Measurements from ENCODE around the gene SHROOM1.
A peak's percentile ranks its signal among the peaks of the same experiment; 100 is the strongest.
"Not testable (repeated sequence)": the region's sequence is repeated elsewhere in the genome, so short reads cannot be mapped to it uniquely, and the experiment has no call there.

The SHROOM1 gene

GRCh38 chr5:132812123-132812765 is 18.2 kb downstream of the SHROOM1 start:
- Mint-ChIP-seq H3K4me3 (peak overlapping the region; percentile 61), H3K9me3 (no peaks in the 10 kb centered on the region), H3K4me1 (peaks cover 7% of the 10 kb centered on the region), H3K36me3 (no peaks in the 10 kb centered on the region), H3K27ac (no peak overlapping the region)
- ATAC-seq (no peak), DNase-seq (ENCODE audit: low spot score in 2 of 2) (no peak)

GRCh38 chr5:132810605-132811004 is 19.8 kb downstream of the SHROOM1 start:
- H3K36me3 Mint-ChIP-seq, result no peaks in the 10 kb centered on the region
- ATAC-seq, result no peak
- no peak for DNase-seq (ENCODE audit: low spot score in 2 of 2)
- peaks cover 7% of the 10 kb centered on the region for H3K4me1 Mint-ChIP-seq
- H3K9me3 Mint-ChIP-seq, result no peaks in the 10 kb centered on the region
- no peak overlapping the region for H3K27ac Mint-ChIP-seq
- no peak overlapping the region for H3K4me3 Mint-ChIP-seq

- Mint-ChIP-seq H3K27ac (no peak overlapping the region), H3K4me3 (no peak overlapping the region), H3K4me1 (peaks cover 7% of the 10 kb centered on the region), H3K36me3 (no peaks in the 10 kb centered on the region), H3K9me3 (no peaks in the 10 kb centered on the region)
- no peak for ATAC-seq
- DNase-seq (ENCODE audit: low spot score in 2 of 2), result no peak
Observed at GRCh38 chr5:132808866-132809265, 21.6 kb downstream of the SHROOM1 start.

GRCh38 chr5:132808448-132808847 is 22.0 kb downstream of the SHROOM1 start:
- H3K27ac Mint-ChIP-seq, result no peak overlapping the region
- no peak for DNase-seq (ENCODE audit: low spot score in 2 of 2)
- no peaks in the 10 kb centered on the region for H3K36me3 Mint-ChIP-seq
- no peak overlapping the region for H3K4me3 Mint-ChIP-seq
- no peaks in the 10 kb centered on the region for H3K9me3 Mint-ChIP-seq
- peaks cover 7% of the 10 kb centered on the region for H3K4me1 Mint-ChIP-seq
- no peak for ATAC-seq

GRCh38 chr5:132807163-132807838 is 23.1 kb downstream of the SHROOM1 start:
- no peak for ATAC-seq
- Mint-ChIP-seq H3K4me1 (no peaks in the 10 kb centered on the region), H3K27ac (no peak overlapping the region), H3K4me3 (no peak overlapping the region), H3K9me3 (no peaks in the 10 kb centered on the region), H3K36me3 (no peaks in the 10 kb centered on the region)
- DNase-seq (ENCODE audit: low spot score in 2 of 2), result no peak

GRCh38 chr5:132806804-132807162 is 23.7 kb downstream of the SHROOM1 start:
- not testable (repeated sequence) for H3K9me3 Mint-ChIP-seq; H3K4me1 Mint-ChIP-seq; H3K36me3 Mint-ChIP-seq; H3K27ac Mint-ChIP-seq; DNase-seq (ENCODE audit: low spot score in 2 of 2); ATAC-seq; H3K4me3 Mint-ChIP-seq

- H3K36me3 Mint-ChIP-seq; ATAC-seq; DNase-seq (ENCODE audit: low spot score in 2 of 2); H3K4me3 Mint-ChIP-seq; H3K27ac Mint-ChIP-seq; H3K9me3 Mint-ChIP-seq; H3K4me1 Mint-ChIP-seq: not testable (repeated sequence)
Observed at GRCh38 chr5:132805872-132806271, 24.6 kb downstream of the SHROOM1 start.

GRCh38 chr5:132804219-132804618 is 26.2 kb downstream of the SHROOM1 start:
- H3K9me3 Mint-ChIP-seq; H3K4me1 Mint-ChIP-seq; H3K4me3 Mint-ChIP-seq; H3K36me3 Mint-ChIP-seq; DNase-seq (ENCODE audit: low spot score in 2 of 2); ATAC-seq; H3K27ac Mint-ChIP-seq: not testable (repeated sequence)

- not testable (repeated sequence) for ATAC-seq; H3K4me1 Mint-ChIP-seq; H3K4me3 Mint-ChIP-seq; H3K36me3 Mint-ChIP-seq; H3K27ac Mint-ChIP-seq; H3K9me3 Mint-ChIP-seq; DNase-seq (ENCODE audit: low spot score in 2 of 2)
Observed at GRCh38 chr5:132802685-132803066, 27.8 kb downstream of the SHROOM1 start.

- Mint-ChIP-seq H3K4me1 (no peaks in the 10 kb centered on the region), H3K27ac (no peak overlapping the region), H3K36me3 (no peaks in the 10 kb centered on the region), H3K4me3 (no peak overlapping the region), H3K9me3 (no peaks in the 10 kb centered on the region)
- no peak for DNase-seq (ENCODE audit: low spot score in 2 of 2)
- no peak for ATAC-seq
Observed at GRCh38 chr5:132802044-132802684, 28.3 kb downstream of the SHROOM1 start.

GRCh38 chr5:132800545-132800944 is 29.9 kb downstream of the SHROOM1 start:
- DNase-seq (ENCODE audit: low spot score in 2 of 2), result no peak
- H3K36me3 Mint-ChIP-seq, result no peaks in the 10 kb centered on the region
- H3K27ac Mint-ChIP-seq, result no peak overlapping the region
- ATAC-seq, result no peak
- no peak overlapping the region for H3K4me3 Mint-ChIP-seq
- H3K4me1 Mint-ChIP-seq, result no peaks in the 10 kb centered on the region
- no peaks in the 10 kb centered on the region for H3K9me3 Mint-ChIP-seq

- ATAC-seq, result no peak
- DNase-seq (ENCODE audit: low spot score in 2 of 2), result no peak
- no peaks in the 10 kb centered on the region for H3K4me1 Mint-ChIP-seq
- no peak overlapping the region for H3K4me3 Mint-ChIP-seq
- no peaks in the 10 kb centered on the region for H3K36me3 Mint-ChIP-seq
- H3K9me3 Mint-ChIP-seq, result no peaks in the 10 kb centered on the region
- no peak overlapping the region for H3K27ac Mint-ChIP-seq
Observed at GRCh38 chr5:132799392-132799791, 31.1 kb downstream of the SHROOM1 start.

GRCh38 chr5:132797651-132798050 is 32.8 kb downstream of the SHROOM1 start:
- no peaks in the 10 kb centered on the region for H3K9me3 Mint-ChIP-seq
- DNase-seq (ENCODE audit: low spot score in 2 of 2), result no peak
- no peak overlapping the region for H3K4me3 Mint-ChIP-seq
- no peak overlapping the region for H3K27ac Mint-ChIP-seq
- H3K36me3 Mint-ChIP-seq, result no peaks in the 10 kb centered on the region
- no peaks in the 10 kb centered on the region for H3K4me1 Mint-ChIP-seq
- no peak for ATAC-seq

GRCh38 chr5:132791026-132791425 is 39.4 kb downstream of the SHROOM1 start:
- Mint-ChIP-seq H3K36me3 (no peaks in the 10 kb centered on the region), H3K9me3 (no peaks in the 10 kb centered on the region), H3K4me1 (no peaks in the 10 kb centered on the region), H3K4me3 (no peak overlapping the region), H3K27ac (no peak overlapping the region)
- ATAC-seq (no peak), DNase-seq (ENCODE audit: low spot score in 2 of 2) (no peak)

- no peak overlapping the region for H3K27ac Mint-ChIP-seq
- no peak overlapping the region for H3K4me3 Mint-ChIP-seq
Observed at GRCh38 chr5:132790201-132790865, 40.1 kb downstream of the SHROOM1 start.

More at GRCh38 chr5:132790201-132790865, 40.1 kb downstream of the SHROOM1 start:
- Mint-ChIP-seq H3K4me1 (no peaks in the 10 kb centered on the region), H3K9me3 (no peaks in the 10 kb centered on the region), H3K36me3 (no peaks in the 10 kb centered on the region)
- DNase-seq (ENCODE audit: low spot score in 2 of 2) (no peak), ATAC-seq (no peak)
